ENCODE data around the gene CAPN8.

Gene CAPN8

DNA sequence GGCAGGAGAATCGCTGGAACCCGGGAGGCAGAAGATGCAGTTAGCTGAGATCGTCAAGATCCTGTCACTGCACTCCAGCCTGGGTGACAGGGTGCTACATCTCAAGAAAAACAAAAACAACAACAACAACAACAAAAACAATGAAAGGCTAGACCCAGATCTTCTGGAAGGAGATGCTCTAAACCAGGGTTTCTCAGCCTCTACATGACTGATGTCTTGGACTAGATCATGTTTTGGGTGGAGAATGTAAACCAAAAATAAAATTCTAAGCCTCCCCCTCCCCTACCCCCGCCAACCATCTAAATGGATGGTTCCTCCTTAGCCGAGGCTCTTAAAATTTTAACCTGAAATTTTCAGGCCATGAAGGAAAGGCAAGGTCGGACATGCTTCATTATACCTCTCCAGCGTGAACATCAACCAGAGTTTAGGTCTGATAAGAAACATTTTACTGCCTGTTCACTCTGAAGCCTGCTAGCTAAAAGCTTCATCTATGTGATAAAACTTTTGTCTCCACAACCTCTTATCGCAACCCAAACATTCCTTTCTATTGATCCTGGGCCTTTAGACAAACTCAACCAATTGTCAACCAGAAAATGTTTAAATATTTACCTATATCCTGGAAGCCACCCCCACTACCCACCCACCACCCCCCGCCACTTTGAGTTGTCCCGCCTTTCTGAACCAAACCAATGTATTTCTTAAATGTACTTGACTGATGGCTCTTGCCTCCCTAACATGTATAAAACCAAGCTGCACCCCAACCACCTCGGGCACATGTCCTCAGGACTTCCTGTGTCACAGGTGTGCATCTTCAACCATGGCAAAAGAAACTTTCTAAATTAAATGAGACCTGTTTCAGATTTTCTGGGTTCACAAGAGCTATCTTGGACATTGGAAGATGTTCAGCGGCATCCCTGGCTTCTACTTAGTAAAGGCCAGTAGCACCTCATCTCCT lies 45.0 kb upstream of the CAPN8 start:
- H3K36me3 ChIP-seq (ENCODE audit: control insufficient read depth in 2 of 2, insufficient read depth in 2 of 2, low read length in 2 of 2), result peaks cover 0 to 3% of the 10 kb centered on the region in 2 donors
- peaks cover 39 to 53% of the 10 kb centered on the region in 2 donors for H3K4me1 ChIP-seq (ENCODE audit: control insufficient read depth in 2 of 2, insufficient read depth in 2 of 2, low read length in 2 of 2)
- H3K27ac ChIP-seq (ENCODE audit: low read depth in 2 of 2, low read length in 2 of 2), result no peak overlapping the region
- H3K9ac ChIP-seq (ENCODE audit: low read depth in 1 of 2, low read length in 2 of 2), result peak overlapping the region in 1 of 2 donors; percentile 48
- H3K4me3 ChIP-seq (ENCODE audit: low read length in 2 of 2), result no peak overlapping the region
- no peaks in the 10 kb centered on the region for H3K27me3 ChIP-seq (ENCODE audit: control insufficient read depth in 2 of 2, insufficient read depth in 2 of 2, low read length in 2 of 2)
- no peaks in the 10 kb centered on the region for H3K9me3 ChIP-seq (ENCODE audit: control insufficient read depth in 2 of 2, low read length in 2 of 2)

DNA sequence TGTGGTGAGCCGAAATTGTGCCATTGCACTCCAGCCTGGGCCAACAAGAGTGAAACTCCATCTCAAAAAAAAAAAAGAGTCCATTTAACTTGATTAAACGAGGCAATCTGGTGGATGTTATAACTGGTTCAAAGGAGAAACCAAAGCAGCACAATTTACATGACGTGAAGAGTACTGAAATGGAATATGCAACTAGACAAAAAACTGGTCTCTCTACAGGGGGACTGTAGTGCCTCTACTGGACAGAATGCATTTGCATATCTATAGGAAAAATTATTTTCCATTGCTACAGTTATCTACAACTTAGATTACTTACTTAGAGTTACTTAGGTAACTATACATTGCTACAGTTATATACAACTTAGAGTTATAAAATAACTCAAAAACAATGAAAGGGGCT lies 44.1 kb upstream of the CAPN8 start:
- no peaks in the 10 kb centered on the region for H3K27me3 ChIP-seq (ENCODE audit: control insufficient read depth in 2 of 2, insufficient read depth in 2 of 2, low read length in 2 of 2)
- no peak overlapping the region for H3K4me3 ChIP-seq (ENCODE audit: low read length in 2 of 2)
- peaks cover 0 to 3% of the 10 kb centered on the region in 2 donors for H3K36me3 ChIP-seq (ENCODE audit: control insufficient read depth in 2 of 2, insufficient read depth in 2 of 2, low read length in 2 of 2)
- H3K9ac ChIP-seq (ENCODE audit: low read depth in 1 of 2, low read length in 2 of 2), result no peak overlapping the region
- peaks cover 30 to 53% of the 10 kb centered on the region in 2 donors for H3K4me1 ChIP-seq (ENCODE audit: control insufficient read depth in 2 of 2, insufficient read depth in 2 of 2, low read length in 2 of 2)
- no peak overlapping the region for H3K27ac ChIP-seq (ENCODE audit: low read depth in 2 of 2, low read length in 2 of 2)
- no peaks in the 10 kb centered on the region for H3K9me3 ChIP-seq (ENCODE audit: control insufficient read depth in 2 of 2, low read length in 2 of 2)

DNA sequence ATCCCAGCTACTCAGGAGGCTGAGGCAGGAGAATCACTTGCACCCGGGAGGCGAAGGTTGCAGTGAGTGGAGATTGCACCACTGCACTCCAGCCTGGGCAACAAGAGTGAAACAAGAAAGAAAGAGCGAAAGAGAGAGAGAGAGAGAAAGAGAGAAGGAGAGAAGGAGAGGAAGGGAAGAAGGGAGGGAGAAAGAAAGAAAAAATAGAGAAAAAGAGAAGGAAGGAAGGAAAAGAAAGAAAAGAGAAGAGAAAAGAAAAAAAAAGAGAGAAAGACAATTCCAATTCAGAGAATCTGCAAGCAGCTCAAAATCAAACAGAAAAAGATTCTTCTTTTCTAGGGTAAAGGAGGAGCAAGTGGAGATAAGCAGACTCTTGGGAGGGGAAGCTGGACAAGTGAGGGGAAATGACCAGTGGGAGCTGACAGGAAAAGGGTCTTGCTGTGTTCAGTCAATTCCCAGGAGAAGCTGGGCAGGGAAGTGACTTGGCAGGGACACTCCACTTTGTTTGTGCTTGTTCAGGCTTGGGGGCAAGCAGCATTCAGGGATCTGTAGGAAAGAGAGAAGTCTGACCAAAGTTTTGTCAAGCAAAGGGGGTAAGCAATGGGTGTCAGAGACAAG lies 43.3 kb upstream of the CAPN8 start:
- Histone ChIP-seq H3K4me3 (ENCODE audit: low read length in 2 of 2) (no peak overlapping the region), H3K4me1 (ENCODE audit: control insufficient read depth in 2 of 2, insufficient read depth in 2 of 2, low read length in 2 of 2) (peaks cover 22 to 48% of the 10 kb centered on the region in 2 donors), H3K9me3 (ENCODE audit: control insufficient read depth in 2 of 2, low read length in 2 of 2) (no peaks in the 10 kb centered on the region), H3K36me3 (ENCODE audit: control insufficient read depth in 2 of 2, insufficient read depth in 2 of 2, low read length in 2 of 2) (no peaks in the 10 kb centered on the region), H3K27me3 (ENCODE audit: control insufficient read depth in 2 of 2, insufficient read depth in 2 of 2, low read length in 2 of 2) (no peaks in the 10 kb centered on the region), H3K9ac (ENCODE audit: low read depth in 1 of 2, low read length in 2 of 2) (no peak overlapping the region), H3K27ac (ENCODE audit: low read depth in 2 of 2, low read length in 2 of 2) (no peak overlapping the region)

DNA sequence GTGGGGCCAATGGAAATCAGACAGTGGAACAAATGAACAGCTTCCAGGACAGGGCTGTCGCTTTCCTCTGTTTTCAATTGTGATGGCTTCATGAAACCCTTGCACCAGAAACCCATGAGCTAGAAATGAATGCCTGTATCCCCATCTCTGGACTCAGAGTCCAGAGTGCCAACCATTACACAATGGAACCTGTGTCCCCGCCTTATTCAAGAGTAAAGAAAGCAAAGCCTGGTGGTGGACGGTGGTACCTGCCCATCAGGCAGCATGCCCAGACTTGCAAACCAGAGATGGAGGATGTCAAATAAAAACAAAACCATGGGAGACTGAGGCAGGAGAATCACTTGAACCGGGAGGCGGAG lies 42.5 kb upstream of the CAPN8 start:
- H3K27me3 ChIP-seq (ENCODE audit: control insufficient read depth in 2 of 2, insufficient read depth in 2 of 2, low read length in 2 of 2), result no peaks in the 10 kb centered on the region
- no peaks in the 10 kb centered on the region for H3K9me3 ChIP-seq (ENCODE audit: control insufficient read depth in 2 of 2, low read length in 2 of 2)
- no peaks in the 10 kb centered on the region for H3K36me3 ChIP-seq (ENCODE audit: control insufficient read depth in 2 of 2, insufficient read depth in 2 of 2, low read length in 2 of 2)
- H3K4me1 ChIP-seq (ENCODE audit: control insufficient read depth in 2 of 2, insufficient read depth in 2 of 2, low read length in 2 of 2), result peaks cover 14 to 43% of the 10 kb centered on the region in 2 donors
- H3K27ac ChIP-seq (ENCODE audit: low read depth in 2 of 2, low read length in 2 of 2), result peak overlapping the region; percentile 86 to 90
- H3K9ac ChIP-seq (ENCODE audit: low read depth in 1 of 2, low read length in 2 of 2), result no peak overlapping the region
- peak overlapping the region in 1 of 2 donors; percentile 42 for H3K4me3 ChIP-seq (ENCODE audit: low read length in 2 of 2)

DNA sequence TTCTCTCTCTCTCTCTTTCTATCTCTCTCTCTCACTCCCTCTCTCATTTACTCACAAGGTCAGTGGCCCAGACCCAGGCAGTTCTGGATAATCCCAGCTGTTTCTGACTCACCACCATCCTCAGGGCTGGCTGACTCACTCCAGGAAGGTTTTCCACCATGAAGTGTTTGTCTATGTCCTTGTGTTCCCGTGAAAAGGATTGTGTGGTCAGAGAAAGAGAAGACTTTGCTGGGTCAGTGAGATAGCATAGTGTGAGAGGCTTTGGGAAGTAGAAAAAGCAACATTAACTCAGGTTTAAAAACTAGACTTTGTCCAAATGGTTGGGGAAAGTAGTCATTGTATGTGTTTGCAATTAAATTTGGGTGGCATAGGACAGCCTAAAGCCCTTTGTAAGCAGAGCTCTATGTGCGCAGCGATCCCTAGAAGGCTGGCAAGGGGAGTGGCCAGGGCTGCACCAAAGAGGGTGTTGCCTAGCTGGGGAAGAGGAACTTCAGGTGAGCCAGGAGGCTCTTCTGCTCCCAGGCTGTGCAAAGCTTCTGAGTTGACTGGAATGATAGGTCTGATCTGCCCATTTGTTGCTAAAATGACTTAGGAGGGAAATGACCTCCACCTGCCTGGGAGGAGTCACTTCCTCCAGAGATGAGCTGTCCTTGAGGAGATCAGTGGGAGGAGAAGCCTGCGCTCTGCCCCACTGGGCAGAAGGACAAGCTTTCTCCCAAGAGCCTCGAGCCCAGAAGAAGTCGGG lies 41.9 kb upstream of the CAPN8 start:
- Histone ChIP-seq H3K36me3 (ENCODE audit: control insufficient read depth in 2 of 2, insufficient read depth in 2 of 2, low read length in 2 of 2) (no peaks in the 10 kb centered on the region), H3K27ac (ENCODE audit: low read depth in 2 of 2, low read length in 2 of 2) (peak overlapping the region; percentile 86 to 90), H3K4me3 (ENCODE audit: low read length in 2 of 2) (peak overlapping the region; percentile 22 to 42), H3K27me3 (ENCODE audit: control insufficient read depth in 2 of 2, insufficient read depth in 2 of 2, low read length in 2 of 2) (no peaks in the 10 kb centered on the region), H3K9me3 (ENCODE audit: control insufficient read depth in 2 of 2, low read length in 2 of 2) (no peaks in the 10 kb centered on the region), H3K4me1 (ENCODE audit: control insufficient read depth in 2 of 2, insufficient read depth in 2 of 2, low read length in 2 of 2) (peaks cover 14 to 43% of the 10 kb centered on the region in 2 donors), H3K9ac (ENCODE audit: low read depth in 1 of 2, low read length in 2 of 2) (peak overlapping the region; percentile 38 to 51)

DNA sequence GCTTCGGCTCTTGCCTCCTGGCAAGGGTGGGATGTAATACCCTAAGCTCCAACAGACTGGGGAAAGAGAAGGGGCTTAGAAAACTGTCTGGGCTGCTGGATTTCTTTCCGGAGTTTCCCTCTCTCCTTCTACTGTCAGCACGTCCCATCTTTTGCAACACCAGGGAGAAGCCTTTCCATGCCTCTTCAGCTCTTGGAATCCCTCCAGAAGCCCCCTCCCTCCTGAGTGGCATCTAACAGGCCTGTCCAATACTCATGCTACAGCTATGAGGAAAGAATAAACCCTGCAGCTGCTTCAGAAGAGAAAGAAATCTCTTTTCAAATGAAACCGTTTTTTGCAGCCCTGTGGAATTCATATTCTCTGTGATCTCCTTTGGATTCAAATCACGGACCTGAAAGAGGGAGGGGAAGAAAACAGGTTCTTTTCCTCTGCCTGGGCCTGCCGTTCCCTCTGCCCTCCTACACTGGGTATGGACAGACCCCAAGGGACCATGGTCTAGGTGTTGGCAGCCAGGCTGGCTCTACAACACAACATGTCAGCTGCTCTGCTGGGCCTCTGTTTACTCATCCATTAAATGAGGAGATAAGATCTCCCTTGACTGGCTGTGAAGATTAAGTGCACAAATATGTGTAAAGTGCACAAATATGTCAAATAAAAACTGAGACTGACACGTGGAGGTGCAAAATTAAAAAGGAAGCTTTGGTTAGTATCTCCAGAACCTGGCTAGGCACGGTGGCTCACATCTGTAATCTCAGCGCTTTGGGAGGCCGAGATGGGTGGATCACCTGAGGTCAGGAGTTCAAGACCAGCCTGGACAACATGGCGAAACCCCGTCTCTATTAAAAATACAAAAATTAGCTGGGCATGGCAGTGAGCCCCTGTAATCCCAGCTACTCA lies 40.8 kb upstream of the CAPN8 start:
- Histone ChIP-seq H3K36me3 (ENCODE audit: control insufficient read depth in 2 of 2, insufficient read depth in 2 of 2, low read length in 2 of 2) (no peaks in the 10 kb centered on the region), H3K27ac (ENCODE audit: low read depth in 2 of 2, low read length in 2 of 2) (peak overlapping the region; percentile 17 to 90), H3K27me3 (ENCODE audit: control insufficient read depth in 2 of 2, insufficient read depth in 2 of 2, low read length in 2 of 2) (no peaks in the 10 kb centered on the region), H3K9me3 (ENCODE audit: control insufficient read depth in 2 of 2, low read length in 2 of 2) (no peaks in the 10 kb centered on the region), H3K4me3 (ENCODE audit: low read length in 2 of 2) (no peak overlapping the region), H3K4me1 (ENCODE audit: control insufficient read depth in 2 of 2, insufficient read depth in 2 of 2, low read length in 2 of 2) (peaks cover 8 to 37% of the 10 kb centered on the region in 2 donors), H3K9ac (ENCODE audit: low read depth in 1 of 2, low read length in 2 of 2) (peak overlapping the region in 1 of 2 donors; percentile 5)

DNA sequence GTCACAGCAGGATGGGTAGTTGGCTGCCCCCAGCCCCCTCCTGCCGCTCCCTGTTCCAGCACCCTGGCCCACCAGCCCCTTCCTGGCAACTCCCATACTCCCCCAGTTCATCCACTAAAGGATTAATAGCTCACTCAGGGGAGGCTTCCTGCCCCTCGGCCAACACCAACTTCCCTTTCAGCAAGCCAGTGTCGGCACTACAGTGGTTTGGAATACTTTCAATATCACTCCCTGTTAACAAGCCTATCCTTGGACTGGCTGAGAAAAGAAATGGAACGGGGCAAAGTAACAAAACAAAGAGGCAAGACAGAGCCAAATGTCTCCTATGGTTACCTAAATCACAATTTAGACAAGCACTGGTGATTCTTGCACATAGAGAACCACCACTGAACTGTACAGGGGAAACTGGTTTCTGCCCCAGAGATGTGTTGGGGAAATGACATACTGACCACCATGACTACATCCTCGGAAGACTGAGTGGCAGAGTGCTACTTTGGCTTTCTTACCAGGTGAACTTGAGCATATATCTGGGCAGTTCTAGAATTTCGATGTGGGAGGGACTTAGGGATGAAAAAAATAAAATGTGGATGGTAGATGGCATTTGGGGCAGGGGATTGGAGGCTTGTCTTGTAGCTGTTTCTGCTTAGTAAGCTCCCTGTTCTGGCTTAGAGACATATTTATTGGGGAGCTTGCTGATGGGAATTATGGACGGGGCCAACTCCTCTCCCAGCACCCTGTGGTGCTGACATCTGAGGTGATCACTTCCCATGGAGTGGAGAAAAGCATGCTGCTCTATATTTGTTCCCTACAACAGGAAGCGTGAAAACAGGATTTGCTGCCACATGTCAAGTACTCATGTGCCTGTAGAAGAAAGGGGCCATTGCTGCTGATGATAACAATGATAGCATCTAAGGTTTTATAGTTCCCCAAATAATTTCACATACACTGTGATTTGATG lies 39.7 kb upstream of the CAPN8 start:
- no peaks in the 10 kb centered on the region for H3K27me3 ChIP-seq (ENCODE audit: control insufficient read depth in 2 of 2, insufficient read depth in 2 of 2, low read length in 2 of 2)
- peaks cover 8 to 33% of the 10 kb centered on the region in 2 donors for H3K4me1 ChIP-seq (ENCODE audit: control insufficient read depth in 2 of 2, insufficient read depth in 2 of 2, low read length in 2 of 2)
- H3K27ac ChIP-seq (ENCODE audit: low read depth in 2 of 2, low read length in 2 of 2), result no peak overlapping the region
- no peaks in the 10 kb centered on the region for H3K36me3 ChIP-seq (ENCODE audit: control insufficient read depth in 2 of 2, insufficient read depth in 2 of 2, low read length in 2 of 2)
- H3K4me3 ChIP-seq (ENCODE audit: low read length in 2 of 2), result no peak overlapping the region
- H3K9ac ChIP-seq (ENCODE audit: low read depth in 1 of 2, low read length in 2 of 2), result no peak overlapping the region
- no peaks in the 10 kb centered on the region for H3K9me3 ChIP-seq (ENCODE audit: control insufficient read depth in 2 of 2, low read length in 2 of 2)

DNA sequence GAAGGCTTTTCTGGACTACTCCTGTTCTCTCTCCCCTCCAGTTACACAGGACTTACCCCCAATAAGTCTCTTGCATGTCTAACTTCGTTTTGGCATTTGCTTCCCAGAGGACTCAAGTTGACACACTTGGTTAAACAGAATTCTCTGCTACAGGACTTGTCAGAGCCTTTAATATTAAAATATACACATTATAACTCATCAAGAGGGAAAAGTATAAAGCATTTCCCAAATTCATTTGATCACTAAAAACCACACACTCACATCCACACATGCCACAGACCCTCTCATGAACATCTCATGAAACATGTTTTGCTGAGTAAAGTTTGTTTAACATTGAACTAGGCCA lies 38.1 kb upstream of the CAPN8 start:
- no peak overlapping the region for H3K27ac ChIP-seq (ENCODE audit: low read depth in 2 of 2, low read length in 2 of 2)
- no peaks in the 10 kb centered on the region for H3K27me3 ChIP-seq (ENCODE audit: control insufficient read depth in 2 of 2, insufficient read depth in 2 of 2, low read length in 2 of 2)
- H3K4me1 ChIP-seq (ENCODE audit: control insufficient read depth in 2 of 2, insufficient read depth in 2 of 2, low read length in 2 of 2), result peaks cover 8 to 33% of the 10 kb centered on the region in 2 donors

More for the DNA sequence above, 38.1 kb upstream of the CAPN8 start:
- no peaks in the 10 kb centered on the region for H3K36me3 ChIP-seq (ENCODE audit: control insufficient read depth in 2 of 2, insufficient read depth in 2 of 2, low read length in 2 of 2)
- no peaks in the 10 kb centered on the region for H3K9me3 ChIP-seq (ENCODE audit: control insufficient read depth in 2 of 2, low read length in 2 of 2)
- no peak overlapping the region for H3K9ac ChIP-seq (ENCODE audit: low read depth in 1 of 2, low read length in 2 of 2)
- no peak overlapping the region for H3K4me3 ChIP-seq (ENCODE audit: low read length in 2 of 2)
